Effector memory CD4-positive, alpha-beta T cell (primary cell): Measurements from ENCODE around the gene SENP6.
"Not testable (repeated sequence)": the region's sequence is repeated elsewhere in the genome, so short reads cannot be mapped to it uniquely, and the experiment has no call there.

Source experiments
- DNase-seq, 3 donors: peaks; one replicate each; pipeline ENCODE4 v3.0.0-alpha.2; 2020
- H3K27ac ChIP-seq: 2 replicates; pipeline ENCODE4 v1.7.0; 2013; ENCODE audit warnings: mild to moderate bottlenecking, low read length, moderate library complexity; ENCODE audit not compliant: insufficient read depth, poor library complexity, severe bottlenecking
- H3K27me3 ChIP-seq: replicated peaks from 2 replicates; pipeline ENCODE4 v1.7.0; 2013; ENCODE audit warnings: mild to moderate bottlenecking, low read length; ENCODE audit not compliant: insufficient read depth, control insufficient read depth, poor library complexity, severe bottlenecking
- H3K36me3 ChIP-seq: 2 replicates; pipeline ENCODE4 v1.7.0; 2013; ENCODE audit warnings: mild to moderate bottlenecking, low read length, moderate library complexity; ENCODE audit not compliant: control insufficient read depth, insufficient read depth
- H3K4me1 ChIP-seq: 2 replicates; pipeline ENCODE4 v1.7.0; 2013; ENCODE audit warnings: low read length, mild to moderate bottlenecking; ENCODE audit not compliant: control insufficient read depth, insufficient read depth, poor library complexity, severe bottlenecking
- H3K4me3 ChIP-seq: 2 replicates; pipeline ENCODE4 v1.7.0; 2013; ENCODE audit warnings: low read length, low read depth, mild to moderate bottlenecking; ENCODE audit not compliant: insufficient read depth, poor library complexity, severe bottlenecking
- H3K9me3 ChIP-seq: 2 replicates; pipeline ENCODE4 v1.7.0; 2013; ENCODE audit warnings: mild to moderate bottlenecking, low read length, moderate library complexity; ENCODE audit not compliant: control insufficient read depth
- total RNA-seq, 3 donors: gene quantifications; one replicate each; lab custom pipeline; 2026; lab: John Stamatoyannopoulos, UW

SENP6 gene
- total RNA-seq = 144 to 169 (median 159) reads per million in 3 donors

- Histone ChIP-seq H3K9me3 (no peaks in the 10 kb centered on the region), H3K4me1 (peaks cover 19% of the 10 kb centered on the region), H3K27me3 (no peaks in the 10 kb centered on the region), H3K27ac (peak within 1 kb of the TSS; percentile 92), H3K36me3 (peaks cover 4% of the 10 kb centered on the region), H3K4me3 (peak within 1 kb of the TSS; percentile 94)
- DNase-seq = peak; percentile 58 to 64 (median 59)
Measured at GRCh38 chr6:75601304-75602245, at the start of gene SENP6. Gene SENP6 (plus strand): TSS chr6:75601880. CDS start chr6:75602525, 645 bp downstream.

DNA sequence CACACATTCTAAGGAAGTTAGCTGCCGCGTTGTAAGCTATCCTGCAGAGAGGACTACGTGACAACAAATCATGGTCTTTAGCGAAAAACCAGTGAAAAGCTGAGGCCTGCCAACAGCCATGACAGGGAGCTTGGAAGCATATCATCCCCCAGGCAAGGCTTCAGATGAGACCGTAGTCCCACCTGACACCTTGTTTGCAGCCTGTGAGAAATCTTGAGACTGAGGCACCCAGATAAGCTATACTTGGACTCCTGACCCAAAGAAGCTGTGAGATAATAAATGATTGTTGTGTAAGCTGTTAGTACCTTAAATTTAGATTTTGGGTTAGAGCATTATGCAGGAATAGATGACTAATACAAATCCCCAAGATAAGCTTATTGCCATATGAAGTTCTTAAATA, 45.4 kb upstream of the SENP6 start:
- Histone ChIP-seq H3K36me3 (no peaks in the 10 kb centered on the region), H3K4me3 (no peak overlapping the region), H3K4me1 (no peaks in the 10 kb centered on the region), H3K27ac (no peak overlapping the region), H3K27me3 (no peaks in the 10 kb centered on the region), H3K9me3 (no peaks in the 10 kb centered on the region)
- DNase-seq = no peak

GRCh38 chr6:75557068-75557467, 44.6 kb upstream of the SENP6 start:
- H3K27me3 ChIP-seq = no peaks in the 10 kb centered on the region
- H3K4me3 ChIP-seq = no peak overlapping the region
- no peaks in the 10 kb centered on the region for H3K9me3 ChIP-seq
- no peak for DNase-seq
- H3K27ac ChIP-seq = no peak overlapping the region
- H3K36me3 ChIP-seq = no peaks in the 10 kb centered on the region
- no peaks in the 10 kb centered on the region for H3K4me1 ChIP-seq

DNA sequence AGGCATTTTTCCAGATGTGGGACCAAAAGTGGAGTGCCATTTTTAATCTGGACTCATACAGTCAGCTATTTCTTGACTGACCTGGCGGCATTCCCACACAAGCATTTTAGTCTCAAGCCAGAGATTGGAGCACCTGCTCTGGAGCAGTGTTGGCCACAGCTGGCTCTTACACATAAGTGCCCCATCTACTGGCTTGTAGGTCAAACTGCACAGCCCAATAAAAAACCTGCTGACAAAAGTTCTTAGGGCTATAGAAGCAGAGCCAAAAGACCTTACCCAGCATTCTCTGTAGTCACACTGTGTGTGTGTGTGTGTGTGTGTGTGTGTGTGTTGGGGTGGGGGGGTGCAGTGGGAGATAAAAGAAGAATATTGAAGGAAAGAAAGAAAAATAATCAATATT, 38.6 kb upstream of the SENP6 start:
- Histone ChIP-seq H3K27ac (no peak overlapping the region), H3K4me1 (no peaks in the 10 kb centered on the region), H3K4me3 (no peak overlapping the region), H3K36me3 (no peaks in the 10 kb centered on the region), H3K27me3 (no peaks in the 10 kb centered on the region), H3K9me3 (no peaks in the 10 kb centered on the region)
- no peak for DNase-seq

DNA sequence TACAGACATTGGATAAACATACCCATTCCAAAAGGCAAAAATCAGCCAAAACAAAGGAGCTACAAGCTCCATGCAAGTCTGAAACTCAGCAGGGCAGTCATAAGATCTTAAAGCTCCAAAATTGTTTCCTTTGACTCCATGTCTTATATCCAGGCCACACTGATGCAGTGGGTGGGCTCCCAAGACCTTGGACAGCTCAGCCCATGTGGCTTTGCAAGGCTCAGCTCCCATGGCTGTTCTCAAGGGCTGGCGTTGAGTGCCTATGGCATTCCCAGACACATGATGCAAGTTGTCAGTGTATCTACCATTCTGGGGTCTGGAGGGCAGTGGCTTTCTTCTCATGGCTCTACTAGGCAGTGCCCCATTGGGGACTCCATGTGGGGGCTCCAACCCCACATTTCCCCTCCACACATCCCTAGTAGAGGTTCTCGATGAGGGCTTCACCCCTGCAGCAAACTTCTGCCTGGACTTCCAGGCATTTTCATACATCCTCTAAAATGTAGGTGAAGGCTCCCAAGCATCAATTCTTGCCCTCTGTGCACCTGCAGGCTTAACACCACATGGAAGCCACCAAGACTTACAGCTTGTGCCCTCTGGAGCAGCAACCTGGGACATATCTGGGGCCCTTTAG, 35.4 kb upstream of the SENP6 start:
- H3K36me3 ChIP-seq = no peaks in the 10 kb centered on the region
- H3K27me3 ChIP-seq = no peaks in the 10 kb centered on the region
- H3K4me1 ChIP-seq = no peaks in the 10 kb centered on the region
- no peak for DNase-seq
- no peak overlapping the region for H3K27ac ChIP-seq
- no peaks in the 10 kb centered on the region for H3K9me3 ChIP-seq
- no peak overlapping the region for H3K4me3 ChIP-seq

- no peaks in the 10 kb centered on the region for H3K36me3 ChIP-seq
- H3K27ac ChIP-seq = no peak overlapping the region
- H3K4me3 ChIP-seq = no peak overlapping the region
- no peak for DNase-seq
- H3K4me1 ChIP-seq = no peaks in the 10 kb centered on the region
- no peaks in the 10 kb centered on the region for H3K9me3 ChIP-seq
- H3K27me3 ChIP-seq = no peaks in the 10 kb centered on the region
Measured at GRCh38 chr6:75568100-75568499, 33.6 kb upstream of the SENP6 start.

DNA sequence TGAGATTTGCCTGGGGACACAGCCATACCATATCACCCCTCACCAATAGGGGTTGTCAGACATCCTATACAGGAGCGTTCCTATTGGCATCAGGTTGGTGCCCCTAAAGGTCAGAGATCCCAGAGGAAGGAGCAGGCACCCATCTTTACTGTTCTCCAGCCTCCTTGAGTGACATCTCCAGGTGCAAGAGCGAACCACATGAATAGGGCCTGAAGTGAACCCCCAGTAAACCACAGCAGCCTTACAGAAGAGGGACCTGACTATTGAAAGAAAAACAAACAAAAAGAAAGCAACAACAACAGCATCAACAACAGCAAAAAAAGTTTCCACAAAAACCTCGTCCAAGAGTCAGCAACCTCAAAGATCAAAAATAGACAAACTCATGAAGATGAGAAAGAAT, 32.7 kb upstream of the SENP6 start:
- Histone ChIP-seq H3K4me3 (no peak overlapping the region), H3K36me3 (no peaks in the 10 kb centered on the region), H3K9me3 (no peaks in the 10 kb centered on the region), H3K27me3 (no peaks in the 10 kb centered on the region), H3K4me1 (no peaks in the 10 kb centered on the region), H3K27ac (no peak overlapping the region)
- no peak for DNase-seq

- H3K9me3 ChIP-seq, DNase-seq, H3K27me3 ChIP-seq, H3K36me3 ChIP-seq, H3K27ac ChIP-seq, H3K4me1 ChIP-seq, H3K4me3 ChIP-seq: not testable (repeated sequence)
Measured at GRCh38 chr6:75570671-75571070, 31.0 kb upstream of the SENP6 start.

GRCh38 chr6:75572072-75572471, 29.6 kb upstream of the SENP6 start:
- Histone ChIP-seq H3K36me3 (no peaks in the 10 kb centered on the region), H3K27ac (no peak overlapping the region), H3K9me3 (no peaks in the 10 kb centered on the region), H3K27me3 (no peaks in the 10 kb centered on the region), H3K4me1 (no peaks in the 10 kb centered on the region), H3K4me3 (no peak overlapping the region)
- no peak for DNase-seq

GRCh38 chr6:75579951-75580350, 21.7 kb upstream of the SENP6 start:
- no peaks in the 10 kb centered on the region for H3K9me3 ChIP-seq
- no peaks in the 10 kb centered on the region for H3K36me3 ChIP-seq
- H3K4me3 ChIP-seq = no peak overlapping the region
- H3K27ac ChIP-seq = no peak overlapping the region
- no peaks in the 10 kb centered on the region for H3K4me1 ChIP-seq
- DNase-seq = no peak
- no peaks in the 10 kb centered on the region for H3K27me3 ChIP-seq
